ENCODE data around the gene PRAMEF12.

DNA sequence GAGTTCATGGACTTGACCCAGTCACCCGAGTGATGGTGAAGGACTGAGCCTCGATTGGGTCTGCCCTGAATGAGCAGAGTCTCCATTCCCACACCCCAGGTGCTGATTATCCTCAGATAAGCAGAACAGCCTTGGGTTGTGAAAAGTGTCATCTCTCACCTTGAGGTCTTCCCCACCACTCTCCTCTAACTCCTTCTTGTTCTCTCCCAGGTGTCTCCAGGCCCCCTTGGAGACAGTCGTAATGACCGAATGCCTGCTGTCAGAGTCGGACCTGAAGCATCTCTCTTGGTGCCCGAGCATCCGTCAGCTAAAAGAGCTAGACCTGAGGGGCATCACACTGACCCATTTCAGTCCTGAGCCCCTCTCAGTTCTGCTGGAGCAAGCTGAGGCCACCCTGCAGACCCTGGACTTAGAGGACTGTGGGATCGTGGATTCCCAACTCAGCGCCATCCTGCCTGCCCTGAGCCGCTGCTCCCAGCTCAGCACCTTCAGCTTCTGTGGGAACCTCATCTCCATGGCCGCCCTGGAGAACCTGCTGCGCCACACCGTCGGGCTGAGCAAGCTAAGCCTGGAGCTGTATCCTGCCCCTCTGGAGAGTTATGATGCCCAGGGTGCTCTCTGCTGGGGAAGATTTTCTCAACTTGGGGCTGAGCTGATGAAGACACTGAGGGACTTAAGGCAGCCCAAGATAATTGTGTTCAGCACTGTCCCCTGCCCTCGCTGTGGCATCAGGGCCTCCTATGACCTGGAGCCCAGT is 3.4 kb downstream of the PRAMEF12 start:
- TF ChIP-seq, protein P1, sequence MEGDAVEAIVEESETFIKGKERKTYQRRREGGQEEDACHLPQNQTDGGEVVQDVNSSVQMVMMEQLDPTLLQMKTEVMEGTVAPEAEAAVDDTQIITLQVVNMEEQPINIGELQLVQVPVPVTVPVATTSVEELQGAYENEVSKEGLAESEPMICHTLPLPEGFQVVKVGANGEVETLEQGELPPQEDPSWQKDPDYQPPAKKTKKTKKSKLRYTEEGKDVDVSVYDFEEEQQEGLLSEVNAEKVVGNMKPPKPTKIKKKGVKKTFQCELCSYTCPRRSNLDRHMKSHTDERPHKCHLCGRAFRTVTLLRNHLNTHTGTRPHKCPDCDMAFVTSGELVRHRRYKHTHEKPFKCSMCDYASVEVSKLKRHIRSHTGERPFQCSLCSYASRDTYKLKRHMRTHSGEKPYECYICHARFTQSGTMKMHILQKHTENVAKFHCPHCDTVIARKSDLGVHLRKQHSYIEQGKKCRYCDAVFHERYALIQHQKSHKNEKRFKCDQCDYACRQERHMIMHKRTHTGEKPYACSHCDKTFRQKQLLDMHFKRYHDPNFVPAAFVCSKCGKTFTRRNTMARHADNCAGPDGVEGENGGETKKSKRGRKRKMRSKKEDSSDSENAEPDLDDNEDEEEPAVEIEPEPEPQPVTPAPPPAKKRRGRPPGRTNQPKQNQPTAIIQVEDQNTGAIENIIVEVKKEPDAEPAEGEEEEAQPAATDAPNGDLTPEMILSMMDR (IDR thresholded peaks at IDR 0.05) = no peak
- TF ChIP-seq EP300 (IDR thresholded peaks at IDR 0.05) (no peak), POLR2A (IDR thresholded peaks at IDR 0.05) (no peak)
